ENCODE measurements around the gene VPS39.

The VPS39 gene

GRCh38 chr15:42152196-42152920 lies 55.7 kb downstream of the VPS39 start:
- no peak for DNase-seq (ENCODE audit: low read depth)
- no peak for TF ChIP-seq CTCF (IDR thresholded peaks at IDR 0.05; ENCODE audit: low read depth, low read length, missing control alignments)
- no peak overlapping the region for H3K4me3 ChIP-seq (ENCODE audit: low read depth, low read length)

GRCh38 chr15:42151736-42152135 lies 56.4 kb downstream of the VPS39 start:
- no peak for TF ChIP-seq CTCF (IDR thresholded peaks at IDR 0.05; ENCODE audit: low read depth, low read length, missing control alignments)
- no peak for DNase-seq (ENCODE audit: low read depth)

GRCh38 chr15:42151141-42151561 lies 57.0 kb downstream of the VPS39 start:
- no peak for TF ChIP-seq CTCF (IDR thresholded peaks at IDR 0.05; ENCODE audit: low read depth, low read length, missing control alignments)
- no peak overlapping the region for H3K4me3 ChIP-seq (ENCODE audit: low read depth, low read length)
- no peak for DNase-seq (ENCODE audit: low read depth)

More at GRCh38 chr15:42151736-42152135, 56.4 kb downstream of the VPS39 start:
- H3K4me3 ChIP-seq (ENCODE audit: low read depth, low read length), result no peak overlapping the region

- no peak for TF ChIP-seq CTCF (IDR thresholded peaks at IDR 0.05; ENCODE audit: low read depth, low read length, missing control alignments)
- no peak for DNase-seq (ENCODE audit: low read depth)
- no peak overlapping the region for H3K4me3 ChIP-seq (ENCODE audit: low read depth, low read length)
Observed at GRCh38 chr15:42150219-42150970, 57.7 kb downstream of the VPS39 start.

- H3K4me3 ChIP-seq (ENCODE audit: low read depth, low read length), result no peak overlapping the region
- DNase-seq (ENCODE audit: low read depth), result no peak
- no peak for TF ChIP-seq CTCF (IDR thresholded peaks at IDR 0.05; ENCODE audit: low read depth, low read length, missing control alignments)
Observed at GRCh38 chr15:42149493-42150218, 58.4 kb downstream of the VPS39 start.

GRCh38 chr15:42148808-42149492 lies 59.2 kb downstream of the VPS39 start:
- DNase-seq (ENCODE audit: low read depth), result no peak
- no peak for TF ChIP-seq CTCF (IDR thresholded peaks at IDR 0.05; ENCODE audit: low read depth, low read length, missing control alignments)
- no peak overlapping the region for H3K4me3 ChIP-seq (ENCODE audit: low read depth, low read length)

Measured in GM12864 (cell line).